ENCODE data around the gene OR5H14.
"Not testable (repeated sequence)": the region's sequence is repeated elsewhere in the genome, so short reads cannot be mapped to it uniquely, and the experiment has no call there.

The OR5H14 gene

GRCh38 chr3:98147179-98147578, at the start of gene OR5H14:
TSS of gene OR5H14 (plus strand) at chr3:98147479. CDS start at chr3:98149386, 1,907 bp downstream.
- FAIRE-seq, result no peak
- DNase-seq (ENCODE audit: low spot score), result no peak

GRCh38 chr3:98099848-98100247, 47.4 kb upstream of the OR5H14 start:
- DNase-seq (ENCODE audit: low spot score) (no peak), FAIRE-seq (no peak)

DNA sequence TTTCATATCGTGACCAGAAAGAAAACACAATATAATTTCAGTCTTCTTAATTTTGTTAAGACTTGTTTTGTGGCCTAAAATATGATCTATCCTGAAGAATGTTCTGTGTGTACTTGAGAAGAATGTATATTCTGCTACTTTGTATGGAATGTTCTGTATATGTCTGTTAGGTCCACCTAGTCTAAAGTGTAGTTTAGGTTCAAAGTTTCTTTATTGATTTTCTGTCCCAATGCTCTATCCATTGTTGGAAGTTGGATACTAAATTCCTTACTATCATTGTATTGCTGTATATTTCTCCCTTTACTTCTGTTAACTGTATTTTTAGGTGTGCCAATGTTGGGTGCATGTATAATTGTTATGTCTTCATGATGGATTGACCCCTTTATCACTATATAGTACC, 39.1 kb upstream of the OR5H14 start:
- FAIRE-seq (no peak), DNase-seq (ENCODE audit: low spot score) (no peak)

- FAIRE-seq, result no peak
- no peak for DNase-seq (ENCODE audit: low spot score)
Measured at GRCh38 chr3:98109807-98110549, 37.3 kb upstream of the OR5H14 start.

DNA sequence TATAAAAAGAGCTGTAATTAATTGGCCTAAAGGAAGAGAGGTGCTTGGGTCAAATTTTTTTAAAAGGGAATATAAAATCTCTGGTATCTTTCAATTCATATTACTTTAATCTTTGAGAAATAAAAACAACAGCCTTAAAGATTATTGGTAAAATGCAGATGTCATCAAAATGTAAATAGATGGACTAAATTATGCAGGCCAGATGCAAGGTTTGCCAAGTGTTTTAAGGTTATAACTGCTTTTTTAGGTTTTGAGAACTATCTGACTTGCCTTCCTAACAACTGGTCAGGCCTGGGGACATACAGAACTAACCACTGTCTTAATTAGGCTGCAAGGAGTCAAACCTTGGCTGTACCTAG, 36.8 kb upstream of the OR5H14 start:
- FAIRE-seq, result no peak

GRCh38 chr3:98114264-98114663, 33.0 kb upstream of the OR5H14 start:
- FAIRE-seq, result no peak
- no peak for DNase-seq (ENCODE audit: low spot score)

More for the DNA sequence above, 36.8 kb upstream of the OR5H14 start:
- DNase-seq (ENCODE audit: low spot score), result no peak

DNA sequence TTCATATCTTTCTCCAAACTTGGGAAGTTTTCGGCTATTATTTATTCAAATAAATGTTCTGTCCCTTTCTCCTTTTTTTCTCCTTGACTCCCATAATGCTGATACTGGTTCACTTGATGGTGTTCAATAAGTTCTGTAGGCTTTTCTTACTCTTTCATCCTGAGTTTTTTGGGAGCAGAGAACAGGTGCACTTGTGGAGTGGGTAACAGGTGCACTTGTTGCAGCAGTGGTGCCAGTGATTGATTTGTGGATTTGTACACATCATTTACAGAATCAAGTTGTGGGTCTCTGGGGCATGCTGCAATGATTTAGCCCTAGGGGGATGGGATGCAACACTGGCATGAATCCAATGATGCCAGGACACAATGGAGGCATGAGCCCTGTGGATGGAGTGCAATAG, 31.6 kb upstream of the OR5H14 start:
- no peak for FAIRE-seq
- no peak for DNase-seq (ENCODE audit: low spot score)

GRCh38 chr3:98130421-98130820, 16.9 kb upstream of the OR5H14 start, which contains the start of gene OR5H1:
TSS of gene OR5H1 (plus strand) at chr3:98130721. CDS start at chr3:98132698, 1,977 bp downstream.
- FAIRE-seq, result no peak
- no peak for DNase-seq (ENCODE audit: low spot score)

DNA sequence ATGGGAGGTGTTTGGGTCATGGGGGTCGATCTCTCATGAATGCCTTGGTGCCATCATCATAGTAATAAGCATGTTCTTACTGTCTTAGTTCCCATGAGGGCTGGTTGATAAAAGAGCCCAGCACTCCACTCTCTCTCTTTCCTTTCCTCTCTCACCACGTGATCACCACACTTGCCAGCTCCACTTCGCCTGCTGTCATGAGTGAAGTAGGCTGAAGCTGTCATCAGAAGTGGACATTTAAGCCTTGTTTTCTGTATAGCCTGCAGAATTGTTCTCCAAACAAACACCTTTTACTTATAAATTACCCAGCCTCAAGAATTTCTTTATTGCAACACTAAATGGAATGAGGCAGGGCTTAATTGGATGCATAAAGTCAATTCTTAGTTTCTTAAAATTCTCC, 10.6 kb upstream of the OR5H14 start:
- FAIRE-seq (no peak), DNase-seq (ENCODE audit: low spot score) (no peak)

DNA sequence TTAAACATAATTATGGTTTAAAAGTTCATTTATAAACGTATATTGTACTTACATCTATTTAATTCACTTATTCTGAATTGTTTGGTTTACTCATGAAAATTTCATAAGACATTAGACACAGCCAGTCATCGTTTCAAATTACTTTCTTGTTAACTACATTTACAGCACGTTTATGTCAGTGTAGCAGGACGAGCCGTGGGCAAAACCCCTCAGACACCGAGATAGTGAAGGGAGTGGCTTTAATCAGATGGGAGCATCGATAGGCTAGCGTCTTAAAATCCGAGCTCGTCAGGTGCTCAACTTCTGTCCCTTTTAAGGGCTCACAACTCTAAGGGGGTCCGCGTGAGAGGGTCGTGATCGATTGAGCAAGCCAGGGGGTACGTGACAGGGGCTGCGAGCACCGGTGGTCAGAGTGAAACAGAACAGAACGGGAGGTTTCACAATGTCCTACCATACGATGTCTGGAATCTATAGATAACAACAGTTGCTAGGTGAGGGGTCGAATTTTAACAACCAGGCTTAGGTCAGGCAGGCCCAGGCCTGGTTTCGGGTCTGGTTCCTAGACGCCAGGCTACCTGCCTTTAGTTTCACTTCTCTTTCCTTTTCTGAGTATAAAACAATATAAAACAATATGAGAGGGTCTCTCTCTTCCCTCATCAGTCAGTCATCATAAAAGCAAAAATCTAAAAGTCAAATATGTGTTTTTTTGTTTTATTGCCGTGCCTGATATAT, 9.3 kb upstream of the OR5H14 start:
- DNase-seq (ENCODE audit: low spot score); FAIRE-seq: not testable (repeated sequence)

- no peak for FAIRE-seq
- DNase-seq (ENCODE audit: low spot score), result no peak
Measured at GRCh38 chr3:98140531-98140930, 6.7 kb upstream of the OR5H14 start.

GRCh38 chr3:98148751-98149150, 1.5 kb downstream of the OR5H14 start:
- FAIRE-seq (no peak), DNase-seq (ENCODE audit: low spot score) (no peak)

- DNase-seq (ENCODE audit: low spot score); FAIRE-seq: not testable (repeated sequence)
Measured at GRCh38 chr3:98149456-98149855, 2.2 kb downstream of the OR5H14 start.

DNA sequence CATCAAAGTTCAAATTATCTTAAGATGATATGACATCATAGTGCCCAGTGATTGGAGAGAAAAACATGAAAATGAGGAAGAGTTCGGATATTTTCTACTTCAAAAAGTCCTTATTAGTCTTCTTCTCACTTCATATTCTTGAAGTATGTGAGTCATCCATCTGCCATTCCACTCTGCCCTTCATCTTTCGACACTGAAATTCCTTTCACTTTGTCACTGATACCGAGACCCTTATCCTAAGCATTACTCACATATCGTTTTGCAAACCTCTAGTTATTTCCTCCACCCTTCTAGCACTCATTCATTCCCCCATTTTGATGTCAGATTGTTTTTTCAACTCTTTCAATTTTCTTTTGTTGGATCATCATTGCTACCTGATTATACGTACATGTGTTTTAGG, 4.0 kb downstream of the OR5H14 start:
- no peak for FAIRE-seq
- no peak for DNase-seq (ENCODE audit: low spot score)

DNA sequence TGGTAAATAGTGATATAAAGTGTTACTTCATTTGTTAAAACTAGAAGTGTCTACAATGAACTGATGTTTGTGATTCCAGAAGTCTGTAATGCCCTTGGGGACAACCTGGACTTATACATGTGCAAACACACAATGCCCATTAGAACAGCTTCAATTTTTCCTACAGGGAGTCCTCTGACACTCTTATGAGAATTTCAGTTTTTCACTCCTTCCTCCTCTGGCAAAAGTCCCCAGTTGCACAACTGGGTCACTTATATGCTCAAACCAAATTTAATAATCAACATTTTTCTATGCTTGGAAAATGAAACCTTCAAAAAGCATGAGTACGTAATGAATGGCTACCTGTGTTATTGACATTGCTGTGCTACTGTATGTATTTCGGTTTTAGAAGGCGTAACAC, 19.1 kb downstream of the OR5H14 start, which contains the start of gene OR5H15:
TSS of gene OR5H15 (plus strand) at position 301 of the 400 bp plus-strand sequence. CDS start 2,004 bp downstream, outside the sequence.
- DNase-seq (ENCODE audit: low spot score), result no peak
- no peak for FAIRE-seq

DNA sequence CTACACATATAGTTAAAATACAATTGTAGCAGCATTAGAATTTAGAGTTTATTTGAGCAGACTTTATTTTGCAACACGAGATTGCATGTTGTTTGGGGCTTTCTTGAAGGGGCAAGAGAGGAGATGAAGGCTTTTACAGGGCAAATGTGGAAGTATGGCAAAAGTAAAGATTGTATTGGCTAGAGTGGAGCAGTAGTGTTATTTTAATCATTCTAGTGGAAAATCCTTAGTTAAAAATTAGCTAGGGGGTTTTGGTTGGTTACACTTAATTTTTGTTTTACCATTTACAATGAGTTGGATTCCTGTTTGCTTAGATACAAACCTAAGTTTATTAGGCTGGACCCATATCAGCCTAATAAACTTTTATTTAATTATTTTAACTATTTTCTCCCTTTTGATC, 23.8 kb downstream of the OR5H14 start:
- DNase-seq (ENCODE audit: low spot score), result no peak
- FAIRE-seq, result no peak

GRCh38 chr3:98172621-98173020, 25.3 kb downstream of the OR5H14 start:
- no peak for DNase-seq (ENCODE audit: low spot score)
- FAIRE-seq, result no peak

DNA sequence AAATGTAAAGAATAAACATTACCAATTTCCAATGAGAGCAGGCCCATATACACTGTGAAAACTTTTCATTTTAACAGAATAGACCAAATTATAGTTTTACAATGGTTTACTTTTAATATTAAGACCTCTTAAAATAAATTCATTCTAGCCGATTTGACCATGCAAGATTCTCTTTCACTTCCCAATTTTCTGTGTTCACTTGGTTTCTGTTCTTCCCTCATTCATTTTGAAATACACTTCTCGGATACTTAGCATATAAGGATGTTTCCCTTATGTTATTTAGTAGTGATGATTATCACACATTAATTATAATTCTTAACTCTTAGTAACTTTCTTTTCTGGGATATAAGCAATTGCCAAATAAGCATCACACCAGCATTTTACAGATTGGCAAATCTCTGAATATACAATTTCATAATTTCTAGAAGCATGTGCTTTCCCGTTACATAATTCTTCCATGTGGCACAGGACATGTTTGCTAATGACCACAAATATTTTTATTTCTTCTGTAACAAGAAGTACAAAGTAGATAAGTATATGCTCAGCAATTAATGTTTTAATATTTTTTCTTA, 33.1 kb downstream of the OR5H14 start:
- FAIRE-seq (no peak), DNase-seq (ENCODE audit: low spot score) (no peak)

GRCh38 chr3:98182196-98182595, 34.9 kb downstream of the OR5H14 start:
- FAIRE-seq, result no peak
- DNase-seq (ENCODE audit: low spot score), result no peak

- DNase-seq (ENCODE audit: low spot score), result no peak
- FAIRE-seq, result no peak
Measured at GRCh38 chr3:98185180-98185579, 37.9 kb downstream of the OR5H14 start.

DNA sequence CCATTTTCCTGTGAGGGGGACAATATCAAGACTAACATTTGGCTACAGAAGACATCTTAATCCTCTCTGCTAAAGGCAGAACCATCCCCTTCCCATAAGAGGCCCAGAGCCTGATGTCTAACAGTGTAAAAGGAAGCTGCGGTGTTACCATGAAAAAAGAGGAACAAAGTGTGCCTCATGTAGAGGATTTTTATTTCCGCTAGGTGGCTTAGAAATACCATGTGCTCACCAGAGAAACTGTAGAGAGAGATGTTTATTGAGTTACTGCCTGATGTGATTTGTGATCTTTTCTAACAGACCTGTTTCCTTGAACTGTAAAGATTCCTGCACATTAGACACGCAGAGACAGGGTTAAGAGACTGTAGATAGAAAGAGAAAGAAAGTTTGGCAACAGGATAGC, 41.3 kb downstream of the OR5H14 start:
- FAIRE-seq (no peak), DNase-seq (ENCODE audit: low spot score) (no peak)

GRCh38 chr3:98190911-98191310, 43.6 kb downstream of the OR5H14 start:
- FAIRE-seq; DNase-seq (ENCODE audit: low spot score): not testable (repeated sequence)
